Measurements from ENCODE around the gene PI4KA. TPM values are rescaled to one million over a fixed set of nuclear protein-coding genes. Genes with fewer than 3 reads are reported as not detected.
"Not testable (repeated sequence)": the region's sequence is repeated elsewhere in the genome, so short reads cannot be mapped to it uniquely, and the experiment has no call there.

Gene PI4KA
- polyA plus RNA-seq, 1 of the 3 experiments (the other 2 are of a cell fraction) = 30.0 TPM

DNA sequence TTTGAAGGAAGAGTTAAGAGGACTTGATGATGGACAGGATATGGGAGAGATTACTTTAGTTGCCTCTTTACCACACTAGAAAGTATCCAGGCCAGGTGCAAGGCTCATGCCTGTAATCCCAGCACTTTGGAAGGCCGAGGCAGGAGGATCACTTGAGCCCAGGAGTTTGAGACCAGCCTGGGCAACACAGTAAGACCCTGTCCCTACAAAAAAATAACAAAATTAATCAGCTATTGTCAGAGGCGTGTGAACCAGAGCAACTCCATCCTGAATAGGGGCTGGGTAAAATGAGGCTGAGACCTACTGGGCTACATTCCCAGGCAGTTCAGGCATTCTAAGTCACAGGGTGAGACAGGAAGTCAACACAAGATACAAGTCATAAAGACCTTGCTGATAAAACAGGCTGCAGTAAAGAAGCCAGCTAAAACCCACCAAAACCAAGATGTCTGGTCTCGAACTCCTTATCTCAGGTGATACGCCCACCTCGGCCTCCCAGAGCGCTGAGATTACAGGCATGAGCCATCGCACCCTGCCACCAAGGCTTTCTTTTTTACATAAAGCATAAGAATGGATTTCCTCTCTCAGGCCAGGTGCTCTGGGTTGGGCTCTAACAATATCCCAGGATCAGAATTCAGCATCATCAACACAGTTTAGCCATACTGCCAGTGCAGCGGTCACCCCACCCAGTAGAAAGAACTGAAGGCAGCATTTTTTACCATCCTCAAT is 17.8 kb downstream of the PI4KA start:
- ChIA-PET POLR2A (no interaction called here), CTCF (interaction anchor here (2.9 kb wide), 1 partner anchor 45 kb away, joined by 9 read pairs; no protein-coding TSS in a partner anchor)
- Histone ChIP-seq H3K79me2 (ENCODE audit: insufficient read depth) (peaks cover 38% of the 10 kb centered on the region), H3K4me1 (ENCODE audit: control insufficient read depth in 1 of 2, insufficient read depth in 2 of 2, low read depth in 1 of 2, low read length in 1 of 2) (peaks cover 0 to 4% of the 10 kb centered on the region in 2 experiments; a peak in 1 of 4 replicates), H3K27me3 (ENCODE audit: insufficient read depth) (no peaks in the 10 kb centered on the region), H3K4me3 (ENCODE audit: low read depth in 2 of 2, low read length in 1 of 2) (no peak overlapping the region), H3F3A (replicated peaks; ENCODE audit: insufficient read depth) (no peaks in the 10 kb centered on the region), H4K20me1 (ENCODE audit: insufficient read depth) (peaks cover 9% of the 10 kb centered on the region), H3K9me2 (no peaks in the 10 kb centered on the region), H3K4me2 (no peak overlapping the region), H3K36me3 (replicated peaks in 1 of 2; ENCODE audit: control insufficient read depth in 1 of 2, insufficient read depth in 2 of 2, low read length in 1 of 2) (no peaks in the 10 kb centered on the region), H3K27ac (ENCODE audit: low read depth in 2 of 2, low read length in 1 of 2) (no peak overlapping the region), H3K9ac (no peak overlapping the region), H3K9me3 (no peaks in the 10 kb centered on the region), H2AFZ (ENCODE audit: low read depth) (no peak overlapping the region)
- no peak for DNase-seq
- TF ChIP-seq MEF2A (IDR thresholded peaks at IDR 0.05; ENCODE audit: borderline replicate concordance, low read depth) (no peak), SMC3 (IDR thresholded peaks at IDR 0.05; ENCODE audit: low read depth, low read length) (no peak), RXRA (IDR thresholded peaks at IDR 0.05; ENCODE audit: borderline replicate concordance, low read depth) (no peak), TCF12 (IDR thresholded peaks at IDR 0.05) (no peak), TEAD4 (IDR thresholded peaks at IDR 0.05; ENCODE audit: borderline replicate concordance, insufficient read depth) (no peak), SIN3A (IDR thresholded peaks at IDR 0.05; ENCODE audit: borderline replicate concordance, low read depth, low read length) (no peak), NFIC (IDR thresholded peaks at IDR 0.05; ENCODE audit: borderline replicate concordance) (no peak)
- 96% methylated on average over 8 of the region's 8 CpGs for WGBS (ENCODE audit: low lambda C conversion rate)

DNA sequence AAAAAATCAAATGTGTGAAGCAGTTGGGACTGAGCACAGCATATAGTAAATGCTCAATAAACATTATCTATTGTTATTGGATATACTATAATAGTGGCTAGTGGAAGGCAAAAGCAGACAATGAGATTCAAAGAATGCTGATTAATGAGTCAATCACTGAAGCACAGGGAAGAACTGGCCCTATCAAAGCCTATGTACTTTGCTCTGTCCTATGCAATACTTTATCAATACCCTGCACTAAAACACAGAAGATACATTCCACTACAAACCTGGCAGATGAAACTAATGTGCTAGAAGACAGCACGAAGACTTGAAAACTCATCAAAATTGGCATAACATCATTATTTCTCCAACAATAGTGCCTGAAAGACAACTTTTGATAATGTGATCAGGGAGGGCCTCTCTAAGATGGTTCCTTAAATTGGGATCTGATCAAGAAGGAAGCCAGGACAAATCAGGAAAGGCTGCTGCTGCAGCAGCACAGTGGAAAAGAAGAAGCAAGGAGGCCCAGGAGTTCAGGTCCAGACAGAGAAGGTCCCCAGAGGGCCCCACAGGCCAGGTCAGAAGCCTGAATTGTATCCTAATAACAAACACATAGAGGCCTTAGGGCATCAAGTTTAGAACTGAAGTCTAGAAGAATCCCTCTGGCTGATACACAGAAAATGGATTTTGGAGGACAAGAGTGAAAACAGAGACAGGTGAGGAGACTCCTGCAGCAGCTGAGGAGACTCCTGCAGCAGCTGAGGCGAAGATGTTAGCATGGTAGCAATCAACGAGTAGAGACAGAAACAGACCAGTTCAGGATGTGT is 18.6 kb downstream of the PI4KA start:
- no peaks in the 10 kb centered on the region for H3F3A ChIP-seq (replicated peaks; ENCODE audit: insufficient read depth)
- H3K27me3 ChIP-seq (ENCODE audit: insufficient read depth) = no peaks in the 10 kb centered on the region
- H3K27ac ChIP-seq (ENCODE audit: low read depth in 2 of 2, low read length in 1 of 2) = no peak overlapping the region
- H3K9me3 ChIP-seq = no peaks in the 10 kb centered on the region
- peaks cover 0 to 4% of the 10 kb centered on the region in 2 experiments; a peak in 1 of 4 replicates for H3K4me1 ChIP-seq (ENCODE audit: control insufficient read depth in 1 of 2, insufficient read depth in 2 of 2, low read depth in 1 of 2, low read length in 1 of 2)
- no peaks in the 10 kb centered on the region for H3K36me3 ChIP-seq (replicated peaks in 1 of 2; ENCODE audit: control insufficient read depth in 1 of 2, insufficient read depth in 2 of 2, low read length in 1 of 2)
- 96% methylated on average over 3 of the region's 3 CpGs for WGBS (ENCODE audit: low lambda C conversion rate)
- H3K9me2 ChIP-seq = no peaks in the 10 kb centered on the region
- POLR2A ChIA-PET = no interaction called here
- no peak for TF ChIP-seq RAD21 (IDR thresholded peaks at IDR 0.05; ENCODE audit: low read length)
- TF ChIP-seq MXI1 (IDR thresholded peaks at IDR 0.05; ENCODE audit: low read depth, low read length) = no peak
- no peak for TF ChIP-seq POLR2AphosphoS5 (IDR thresholded peaks at IDR 0.05; ENCODE audit: low read depth, low read length)
- TF ChIP-seq GABPA (IDR thresholded peaks at IDR 0.05; ENCODE audit: low read depth) = no peak
- no peak for TF ChIP-seq TEAD4 (IDR thresholded peaks at IDR 0.05; ENCODE audit: borderline replicate concordance, insufficient read depth)
- no peak for TF ChIP-seq TCF12 (IDR thresholded peaks at IDR 0.05)
- TF ChIP-seq, protein P1, sequence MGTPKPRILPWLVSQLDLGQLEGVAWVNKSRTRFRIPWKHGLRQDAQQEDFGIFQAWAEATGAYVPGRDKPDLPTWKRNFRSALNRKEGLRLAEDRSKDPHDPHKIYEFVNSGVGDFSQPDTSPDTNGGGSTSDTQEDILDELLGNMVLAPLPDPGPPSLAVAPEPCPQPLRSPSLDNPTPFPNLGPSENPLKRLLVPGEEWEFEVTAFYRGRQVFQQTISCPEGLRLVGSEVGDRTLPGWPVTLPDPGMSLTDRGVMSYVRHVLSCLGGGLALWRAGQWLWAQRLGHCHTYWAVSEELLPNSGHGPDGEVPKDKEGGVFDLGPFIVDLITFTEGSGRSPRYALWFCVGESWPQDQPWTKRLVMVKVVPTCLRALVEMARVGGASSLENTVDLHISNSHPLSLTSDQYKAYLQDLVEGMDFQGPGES (IDR thresholded peaks at IDR 0.05; ENCODE audit: low read depth, low read length) = no peak
- TF ChIP-seq ELF1 (IDR thresholded peaks at IDR 0.05) = no peak
- no peak for TF ChIP-seq CHD2 (IDR thresholded peaks at IDR 0.05; ENCODE audit: low read length, partially characterized antibody)
- TF ChIP-seq TAF1 (IDR thresholded peaks at IDR 0.05; ENCODE audit: borderline replicate concordance, low read depth, low read length) = no peak
- TF ChIP-seq, protein P2, sequence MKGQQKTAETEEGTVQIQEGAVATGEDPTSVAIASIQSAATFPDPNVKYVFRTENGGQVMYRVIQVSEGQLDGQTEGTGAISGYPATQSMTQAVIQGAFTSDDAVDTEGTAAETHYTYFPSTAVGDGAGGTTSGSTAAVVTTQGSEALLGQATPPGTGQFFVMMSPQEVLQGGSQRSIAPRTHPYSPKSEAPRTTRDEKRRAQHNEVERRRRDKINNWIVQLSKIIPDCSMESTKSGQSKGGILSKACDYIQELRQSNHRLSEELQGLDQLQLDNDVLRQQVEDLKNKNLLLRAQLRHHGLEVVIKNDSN (IDR thresholded peaks at IDR 0.05; ENCODE audit: borderline replicate concordance, low read depth) = no peak
- no peak for TF ChIP-seq SMC3 (IDR thresholded peaks at IDR 0.05; ENCODE audit: low read depth, low read length)
- no peak overlapping the region for H3K4me3 ChIP-seq (ENCODE audit: low read depth in 2 of 2, low read length in 1 of 2)
- no peak overlapping the region for H3K4me2 ChIP-seq
- H3K9ac ChIP-seq = no peak overlapping the region
- no peak for DNase-seq
- H4K20me1 ChIP-seq (ENCODE audit: insufficient read depth) = peaks cover 4% of the 10 kb centered on the region; the same call in 1 of the 2 replicates
- H2AFZ ChIP-seq (ENCODE audit: low read depth) = no peak overlapping the region
- CTCF ChIA-PET = interaction anchor here (2.9 kb wide), 1 partner anchor 46 kb away, joined by 9 read pairs; no protein-coding TSS in a partner anchor
- H3K79me2 ChIP-seq (ENCODE audit: insufficient read depth) = peaks cover 30% of the 10 kb centered on the region

DNA sequence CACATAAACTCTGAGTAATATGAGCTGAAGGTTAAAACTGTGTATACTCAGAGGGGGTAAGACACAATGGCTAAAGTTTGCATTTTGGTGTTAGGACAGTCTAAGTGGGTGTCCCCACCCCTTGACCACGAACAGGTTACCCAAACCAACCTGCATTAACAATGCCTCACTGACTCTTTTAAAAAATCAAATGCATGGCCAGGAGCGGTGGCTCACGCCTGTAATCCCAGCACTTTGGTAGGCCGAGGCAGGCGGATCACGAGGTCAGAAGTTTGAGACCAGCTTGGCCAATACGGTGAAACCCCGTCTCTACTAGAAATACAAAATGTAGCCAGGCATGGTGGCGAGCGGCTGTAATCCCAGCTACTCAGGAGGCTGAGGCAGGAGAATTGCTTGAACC is 19.3 kb downstream of the PI4KA start:
- CTCF ChIA-PET = interaction anchor here (2.9 kb wide), 1 partner anchor 46 kb away, joined by 9 read pairs; no protein-coding TSS in a partner anchor
- H3F3A ChIP-seq (replicated peaks; ENCODE audit: insufficient read depth); H3K9ac ChIP-seq; H3K9me2 ChIP-seq; H3K27ac ChIP-seq (ENCODE audit: low read depth in 2 of 2, low read length in 1 of 2); H3K4me2 ChIP-seq; H3K27me3 ChIP-seq (ENCODE audit: insufficient read depth); H2AFZ ChIP-seq (ENCODE audit: low read depth); H3K4me3 ChIP-seq (ENCODE audit: low read depth in 2 of 2, low read length in 1 of 2); POLR2A ChIA-PET; H3K4me1 ChIP-seq (ENCODE audit: control insufficient read depth in 1 of 2, insufficient read depth in 2 of 2, low read depth in 1 of 2, low read length in 1 of 2); H3K36me3 ChIP-seq (replicated peaks in 1 of 2; ENCODE audit: control insufficient read depth in 1 of 2, insufficient read depth in 2 of 2, low read length in 1 of 2); H4K20me1 ChIP-seq (ENCODE audit: insufficient read depth); DNase-seq; H3K9me3 ChIP-seq: not testable (repeated sequence)
- peaks cover 27% of the 10 kb centered on the region for H3K79me2 ChIP-seq (ENCODE audit: insufficient read depth)
- 93% methylated on average over 10 of the region's 10 CpGs for WGBS (ENCODE audit: low lambda C conversion rate)

All from SK-N-SH (cell line).